SHP77 (cell line): ENCODE results near the gene PJVK.

Source experiments
- DNase-seq, 2 experiments: peaks; one replicate each; lab custom pipeline; 2025; lab: John Stamatoyannopoulos, UW

The PJVK gene

DNA sequence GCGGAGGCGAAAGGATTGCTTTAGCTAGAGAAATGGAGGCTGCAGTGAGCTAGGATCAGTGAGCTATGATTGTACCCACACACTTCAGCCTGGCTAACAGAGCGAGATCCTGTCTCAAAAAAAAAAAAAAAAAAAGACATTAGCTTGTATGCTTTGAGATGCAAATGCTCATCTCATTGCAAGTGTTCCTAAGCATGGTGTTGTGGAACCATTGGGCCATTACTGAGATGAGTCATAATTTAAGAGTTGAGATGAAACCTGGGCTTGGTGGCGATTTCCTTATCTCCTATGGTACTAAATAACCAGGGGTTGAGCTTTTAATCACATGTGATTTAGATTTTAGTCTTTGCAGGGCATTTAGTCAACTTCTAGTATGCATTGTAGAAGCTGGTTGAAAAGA is 31.3 kb downstream of the PJVK start:
- no peak for DNase-seq

DNA sequence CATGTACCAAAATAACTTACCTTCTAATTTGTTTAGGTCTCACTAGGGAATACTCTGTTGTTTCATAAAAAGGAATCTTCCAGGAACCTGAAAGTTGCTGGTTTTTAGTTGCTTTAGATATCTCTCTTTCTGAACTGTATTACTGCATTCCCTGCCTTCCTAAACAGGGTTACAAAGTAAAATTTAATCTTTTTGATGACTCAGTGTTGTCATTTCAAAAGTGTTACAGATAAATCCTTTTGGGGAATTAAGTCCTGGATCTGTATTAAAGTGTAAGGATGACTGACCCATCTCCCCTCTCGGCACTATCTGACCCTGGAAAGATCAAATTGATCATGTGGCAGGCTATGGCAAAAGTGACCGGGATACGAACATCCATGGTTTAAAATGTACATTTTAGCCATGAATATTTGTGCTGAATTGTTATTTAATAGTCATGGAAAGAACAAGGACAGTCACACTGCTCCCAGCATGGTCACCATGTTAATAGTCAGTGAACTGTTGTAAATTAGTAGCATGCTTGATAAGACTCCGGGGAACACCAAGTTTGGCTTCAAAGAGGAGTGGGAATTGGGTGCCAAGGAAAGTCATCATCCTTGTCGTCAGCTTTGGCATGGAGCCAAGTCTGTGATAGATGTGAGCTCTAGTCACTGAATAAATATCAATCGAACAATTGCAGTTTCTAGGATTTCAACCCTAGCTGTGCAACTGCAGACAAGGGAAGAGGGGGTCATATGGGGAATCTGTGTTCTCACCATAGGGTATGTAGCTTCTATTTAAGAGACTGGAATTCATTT is 33.3 kb downstream of the PJVK start:
- peak; percentile 35 to 50 for DNase-seq

DNA sequence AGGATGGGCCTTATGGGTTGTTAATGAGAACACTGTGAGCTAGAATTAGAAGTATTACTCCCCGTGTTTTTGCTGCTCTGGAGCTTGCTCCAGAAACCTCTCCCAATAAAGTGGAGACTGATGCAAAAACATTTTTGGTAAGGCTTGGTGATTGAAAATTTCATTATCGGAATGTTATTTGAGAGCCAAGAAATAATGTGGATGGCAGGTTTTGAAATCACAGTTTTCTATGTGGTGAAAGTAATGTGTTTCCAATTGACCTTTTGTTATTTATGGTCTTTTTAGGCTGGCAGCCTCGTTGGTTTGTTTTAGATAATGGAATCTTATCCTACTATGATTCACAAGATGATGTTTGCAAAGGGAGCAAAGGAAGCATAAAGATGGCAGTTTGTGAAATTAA is 34.2 kb downstream of the PJVK start:
- no peak for DNase-seq

DNA sequence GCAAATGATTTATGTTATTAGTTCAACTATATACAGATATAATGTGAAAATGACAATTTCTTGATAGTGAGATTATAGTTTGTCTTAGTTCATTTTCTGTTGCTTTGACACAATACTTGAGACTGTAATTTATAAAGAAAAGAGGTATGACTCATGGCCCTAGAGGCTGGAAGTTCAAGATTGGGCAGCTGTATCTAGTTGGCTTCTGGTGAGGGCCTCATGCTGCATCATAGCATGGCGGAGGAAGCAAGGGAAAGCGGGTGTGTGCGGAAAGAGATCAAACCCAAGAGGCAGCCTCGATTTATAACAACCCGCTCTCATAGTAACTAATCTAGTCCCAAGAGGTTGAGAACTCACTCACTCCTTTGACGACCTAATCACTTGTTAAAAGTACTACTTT is 40.4 kb downstream of the PJVK start:
- DNase-seq, result no peak

DNA sequence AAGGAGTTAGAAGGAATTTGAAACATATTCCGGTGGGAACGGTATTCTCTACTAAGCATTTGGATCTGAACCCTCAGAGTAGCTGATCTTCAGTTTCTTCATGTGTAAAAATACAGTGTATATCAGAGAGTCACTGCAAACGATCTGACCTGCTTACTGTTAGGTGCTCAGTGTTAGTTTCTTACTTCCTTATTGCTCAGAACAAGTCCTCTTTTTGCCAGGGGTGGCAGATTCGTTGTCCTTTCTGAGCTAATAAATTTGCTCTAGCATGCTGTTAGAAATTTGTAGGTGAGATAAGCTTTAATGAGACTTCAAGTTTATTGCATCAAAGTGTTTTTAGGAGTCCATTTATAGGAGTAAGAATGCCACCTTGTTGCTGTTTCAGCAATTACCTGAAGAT is 44.9 kb downstream of the PJVK start:
- DNase-seq, result no peak

DNA sequence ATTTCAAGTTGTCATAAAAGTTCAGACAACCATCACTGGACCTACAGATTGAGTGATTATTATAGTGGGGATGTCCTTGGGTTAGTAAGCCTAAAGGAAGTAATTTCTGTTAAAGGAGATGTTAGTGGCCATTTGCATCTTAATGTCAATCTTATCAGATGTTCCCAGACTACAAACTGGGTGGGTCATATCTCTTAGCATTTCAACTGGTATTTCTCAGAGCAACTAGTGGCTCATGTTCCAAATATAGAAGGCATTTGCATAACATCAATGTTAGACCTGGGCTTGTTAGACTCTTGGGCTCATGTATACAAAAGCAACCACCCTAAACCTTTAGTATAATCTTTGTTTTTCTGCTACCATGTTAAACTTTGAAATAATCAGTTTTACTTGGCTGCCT is 47.0 kb downstream of the PJVK start:
- DNase-seq, result no peak

DNA sequence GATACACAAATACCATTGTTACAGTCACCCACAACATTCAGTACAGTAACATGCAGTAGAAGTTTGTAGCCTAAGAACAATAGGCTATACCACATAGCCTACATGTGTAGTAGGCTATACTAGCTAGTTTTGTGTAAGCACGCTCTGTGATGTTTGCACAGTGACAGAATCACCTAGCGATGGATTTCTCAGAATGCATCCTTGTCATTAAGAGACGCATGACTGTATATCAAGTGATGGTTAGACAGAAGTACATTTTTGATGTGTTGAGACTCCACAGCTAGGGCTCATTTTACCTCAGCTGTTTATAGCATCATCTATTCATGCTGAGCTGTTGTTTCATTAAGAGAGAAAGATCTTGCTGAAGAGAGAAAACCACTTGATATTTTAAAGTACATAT is 48.5 kb downstream of the PJVK start:
- no peak for DNase-seq

DNA sequence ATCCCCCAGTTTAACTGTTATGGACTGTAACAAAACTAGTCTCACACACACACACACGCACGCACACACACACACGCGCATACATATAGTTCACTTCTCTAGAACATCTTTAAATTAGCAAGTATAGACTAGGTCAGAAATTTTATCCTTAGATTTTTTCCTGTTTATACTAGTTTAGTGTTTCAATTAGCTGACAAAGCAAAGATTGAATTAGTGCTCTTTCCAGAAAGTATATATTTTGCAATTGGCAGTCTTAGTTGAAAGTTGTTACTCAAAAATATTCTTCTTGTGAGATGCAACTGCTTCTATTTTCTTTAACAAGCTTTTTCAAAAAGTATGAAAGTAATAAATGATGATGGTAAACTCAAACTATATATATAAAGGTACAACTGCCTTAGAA is 51.6 kb downstream of the PJVK start:
- DNase-seq, result no peak

DNA sequence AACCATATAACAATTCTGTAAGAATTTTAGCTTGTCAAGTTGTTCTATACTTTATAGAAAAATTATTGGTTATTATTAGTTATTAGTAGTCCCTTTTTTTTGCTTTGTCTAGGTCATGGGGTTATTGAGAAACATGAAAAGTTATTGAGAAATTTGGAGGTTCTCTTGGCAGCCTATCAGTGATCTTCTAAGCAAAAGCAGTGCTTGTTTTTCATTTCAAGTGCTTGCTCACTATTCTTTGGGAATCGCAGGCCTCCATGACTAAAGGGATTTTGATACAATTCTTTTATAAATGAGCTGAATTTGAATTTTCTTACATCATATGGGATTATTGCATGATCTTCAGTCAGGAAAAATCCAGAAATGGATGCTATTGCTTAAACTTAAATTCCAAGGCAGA is 54.9 kb downstream of the PJVK start:
- DNase-seq, result no peak

DNA sequence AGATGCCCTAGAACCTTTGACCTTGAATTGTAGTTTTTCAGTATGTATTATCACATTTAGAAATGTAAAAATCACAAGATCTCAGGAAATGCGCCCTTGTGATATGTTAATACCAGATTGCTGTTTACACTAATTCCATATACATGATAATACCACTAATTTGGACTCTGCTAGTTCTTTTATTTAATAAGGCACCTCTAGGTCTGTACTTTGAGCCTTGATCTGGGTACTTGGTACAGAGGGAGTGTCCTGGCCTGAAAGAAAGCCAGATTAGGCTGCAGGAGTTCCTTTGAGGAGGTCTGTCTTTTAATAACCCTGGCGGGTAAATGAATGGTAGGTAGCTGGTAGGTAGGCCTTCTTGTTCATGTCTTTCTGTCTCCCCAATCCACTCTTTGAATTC is 55.3 kb downstream of the PJVK start:
- DNase-seq, result no peak

DNA sequence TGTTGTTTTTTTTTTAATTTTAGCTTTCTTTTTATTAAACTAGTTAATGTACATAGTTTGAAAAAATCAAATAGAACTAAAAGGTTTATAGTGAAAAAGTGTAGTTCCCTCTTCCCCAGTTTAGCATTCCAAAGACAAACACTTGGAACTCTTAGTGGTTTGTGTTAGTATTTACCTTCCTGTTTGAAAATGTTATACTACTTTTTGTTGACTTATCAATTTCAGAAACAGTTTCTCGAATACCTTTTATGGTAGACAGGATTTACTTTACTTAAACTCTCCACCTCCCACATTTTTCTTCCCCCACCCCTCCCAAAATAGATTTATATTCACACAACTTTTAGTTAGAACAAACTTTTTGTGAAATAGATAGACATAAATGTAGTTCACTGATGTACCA is 55.8 kb downstream of the PJVK start:
- no peak for DNase-seq

DNA sequence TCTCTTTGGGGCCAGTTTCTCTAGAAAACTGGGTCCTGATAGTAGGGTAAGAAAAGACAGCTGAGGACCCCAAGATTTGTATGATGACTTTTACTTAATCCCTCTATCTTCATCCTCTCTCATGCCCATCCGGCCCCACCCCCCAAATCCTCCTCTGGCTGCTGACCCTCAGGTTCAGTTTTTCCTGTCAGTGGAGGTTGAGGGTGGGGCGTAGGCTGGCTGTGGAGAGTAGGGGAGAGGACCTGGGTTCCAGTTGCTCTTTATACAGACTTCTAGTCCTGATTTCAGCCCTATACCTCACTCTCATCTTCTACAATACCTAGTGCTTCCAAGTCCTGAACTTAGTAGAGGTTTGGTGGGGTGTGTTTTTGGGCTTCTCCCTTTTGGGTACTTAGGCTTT is 57.5 kb downstream of the PJVK start:
- DNase-seq, result no peak

DNA sequence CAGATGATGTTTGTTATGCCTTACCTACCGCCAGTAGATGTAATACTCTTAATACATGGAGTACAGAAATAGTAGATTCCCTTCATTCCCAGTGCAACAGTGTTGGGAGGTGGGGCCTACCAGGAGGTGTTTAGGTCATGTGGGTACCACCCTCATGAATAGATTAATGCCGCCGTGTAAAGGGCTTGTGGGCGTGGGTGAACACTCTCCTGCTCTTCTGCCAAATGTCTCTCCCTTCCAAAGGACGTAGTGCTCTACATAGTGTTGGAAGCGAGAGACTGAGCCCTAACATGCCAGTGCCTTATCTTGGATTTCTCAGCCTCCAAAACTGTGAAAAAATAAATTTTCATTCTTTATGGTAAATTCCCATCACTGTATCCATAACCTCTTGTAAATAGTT is 59.2 kb downstream of the PJVK start:
- DNase-seq, result no peak
